Endothelial cell of umbilical vein (primary cell): ENCODE measurements around the gene POLR2F.

Experiments used
- EZH2 ChIP-seq: IDR thresholded peaks from 2 replicates; pipeline ENCODE4 v1.6.1; 2012; ENCODE audit warnings: borderline replicate concordance, low read depth, mild to moderate bottlenecking, moderate library complexity, low read length, inconsistent platforms; ENCODE audit not compliant: severe bottlenecking
- FOS ChIP-seq: IDR thresholded peaks from 2 replicates; pipeline ENCODE4 v1.6.1; 2011; ENCODE audit warnings: mild to moderate bottlenecking, low read length, moderate library complexity, borderline replicate concordance; ENCODE audit not compliant: insufficient read depth
- JUN ChIP-seq: IDR thresholded peaks from 2 replicates; pipeline ENCODE4 v1.6.1; 2011; ENCODE audit warnings: borderline replicate concordance, low read depth; ENCODE audit not compliant: insufficient read length, insufficient read depth
- MYC ChIP-seq: IDR thresholded peaks from one replicate; pipeline ENCODE4 v1.6.1; 2011; ENCODE audit warnings: mild to moderate bottlenecking, low read depth, low read length
- POLR2A ChIP-seq: IDR thresholded peaks from 2 replicates; pipeline ENCODE4 v1.6.1; 2012; ENCODE audit warnings: low read depth, mild to moderate bottlenecking, control low read depth, low read length
- POLR2AphosphoS5 ChIP-seq: IDR thresholded peaks from 2 replicates; pipeline ENCODE4 v1.6.1; 2012; ENCODE audit warnings: low read depth, mild to moderate bottlenecking, control low read depth, low read length, moderate library complexity; ENCODE audit not compliant: insufficient read depth
- TF ChIP-seq, protein P1 (sequence below), 2 donors: IDR thresholded peaks; 1 replicate in 1 of 2; 2 replicates in 1 of 2; pipeline ENCODE4 v1.5.1; 2011; ENCODE audit warnings: low read length in 2 of 2, mild to moderate bottlenecking in 2 of 2, moderate library complexity in 2 of 2, control low read depth in 1 of 2, inconsistent platforms in 1 of 2, low read depth in 1 of 2; ENCODE audit not compliant: insufficient read depth in 1 of 2; ENCODE audit errors: extremely low read depth in 1 of 2

DNA sequence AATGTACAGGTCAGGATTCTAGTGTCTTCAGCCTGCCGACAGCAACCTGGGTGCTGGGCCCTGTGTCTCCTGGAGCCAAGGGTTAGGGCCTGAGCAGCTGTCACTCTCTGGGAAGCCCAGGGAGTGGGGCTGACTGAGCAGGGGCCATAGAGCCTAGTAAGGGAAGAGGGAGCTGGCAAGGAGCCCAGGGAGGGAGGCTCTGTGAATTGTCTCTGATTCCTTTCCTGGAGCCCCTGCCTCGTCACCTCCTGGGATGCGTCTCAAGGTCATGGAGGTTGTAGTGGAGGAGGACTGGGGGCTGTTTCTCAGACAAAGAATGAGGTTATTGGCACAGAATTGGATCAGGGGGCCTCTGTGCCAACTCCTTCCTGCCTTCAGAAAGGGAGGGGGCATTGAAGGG lies 19.0 kb downstream of the POLR2F start:
- TF ChIP-seq POLR2AphosphoS5: no peak
- no peak for TF ChIP-seq POLR2A
- TF ChIP-seq, protein P1, sequence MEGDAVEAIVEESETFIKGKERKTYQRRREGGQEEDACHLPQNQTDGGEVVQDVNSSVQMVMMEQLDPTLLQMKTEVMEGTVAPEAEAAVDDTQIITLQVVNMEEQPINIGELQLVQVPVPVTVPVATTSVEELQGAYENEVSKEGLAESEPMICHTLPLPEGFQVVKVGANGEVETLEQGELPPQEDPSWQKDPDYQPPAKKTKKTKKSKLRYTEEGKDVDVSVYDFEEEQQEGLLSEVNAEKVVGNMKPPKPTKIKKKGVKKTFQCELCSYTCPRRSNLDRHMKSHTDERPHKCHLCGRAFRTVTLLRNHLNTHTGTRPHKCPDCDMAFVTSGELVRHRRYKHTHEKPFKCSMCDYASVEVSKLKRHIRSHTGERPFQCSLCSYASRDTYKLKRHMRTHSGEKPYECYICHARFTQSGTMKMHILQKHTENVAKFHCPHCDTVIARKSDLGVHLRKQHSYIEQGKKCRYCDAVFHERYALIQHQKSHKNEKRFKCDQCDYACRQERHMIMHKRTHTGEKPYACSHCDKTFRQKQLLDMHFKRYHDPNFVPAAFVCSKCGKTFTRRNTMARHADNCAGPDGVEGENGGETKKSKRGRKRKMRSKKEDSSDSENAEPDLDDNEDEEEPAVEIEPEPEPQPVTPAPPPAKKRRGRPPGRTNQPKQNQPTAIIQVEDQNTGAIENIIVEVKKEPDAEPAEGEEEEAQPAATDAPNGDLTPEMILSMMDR (IDR thresholded peaks at IDR 0.05; ENCODE audit: extremely low read depth in 1 of 2, insufficient read depth in 1 of 2, low read depth in 1 of 2, low read length in 2 of 2): no peak
- no peak for TF ChIP-seq EZH2
- TF ChIP-seq MYC: no peak
- no peak for TF ChIP-seq FOS
- TF ChIP-seq JUN: no peak
